ENCODE data around the gene KRT33A.

The KRT33A gene

GRCh38 chr17:41302981-41303380 lies 47.6 kb downstream of the KRT33A start:
- DNase-seq (ENCODE audit: low read depth) = no peak

- no peak for DNase-seq (ENCODE audit: low read depth)
Measured at GRCh38 chr17:41301916-41302901, 48.4 kb downstream of the KRT33A start, which contains the start of gene KRTAP29-1. Gene KRTAP29-1 (minus strand): TSS chr17:41302851. CDS start chr17:41302851, 0 bp downstream.

GRCh38 chr17:41301204-41301790 lies 49.3 kb downstream of the KRT33A start:
- no peak for DNase-seq (ENCODE audit: low read depth)

GRCh38 chr17:41298458-41299135 lies 52.0 kb downstream of the KRT33A start:
- DNase-seq (ENCODE audit: low read depth) = no peak

GRCh38 chr17:41296846-41297245 lies 53.8 kb downstream of the KRT33A start:
- no peak for DNase-seq (ENCODE audit: low read depth)
